ENCODE measurements around the gene P2RX6. TPM values are rescaled to one million over a fixed set of nuclear protein-coding genes. Genes with fewer than 3 reads are reported as not detected.

The P2RX6 gene
- total and polyA plus RNA-seq, 2 of the 4 experiments (the other 2 are of a cell fraction) = 0.90 to 1.6 TPM

- TF ChIP-seq MAFK (IDR thresholded peaks at IDR 0.05; ENCODE audit: low read depth, low read length) (no peak), CTCF (conservative IDR thresholded peaks at IDR 0.05; ENCODE audit: low read depth, low read length) (no peak)
These were observed at the start of gene P2RX6 (continued) for GRCh38 chr22:21014726-21015465.
